Measurements from ENCODE around the gene MCOLN3. TPM values are rescaled to one million over a fixed set of nuclear protein-coding genes. Genes with fewer than 3 reads are reported as not detected.

The MCOLN3 gene
- total and polyA plus RNA-seq, 9 of the 15 experiments (the other 6 are each of a cell fraction or from before 2014, with no cell fraction given): 0.04 to 0.05 TPM; not detected in 7

DNA sequence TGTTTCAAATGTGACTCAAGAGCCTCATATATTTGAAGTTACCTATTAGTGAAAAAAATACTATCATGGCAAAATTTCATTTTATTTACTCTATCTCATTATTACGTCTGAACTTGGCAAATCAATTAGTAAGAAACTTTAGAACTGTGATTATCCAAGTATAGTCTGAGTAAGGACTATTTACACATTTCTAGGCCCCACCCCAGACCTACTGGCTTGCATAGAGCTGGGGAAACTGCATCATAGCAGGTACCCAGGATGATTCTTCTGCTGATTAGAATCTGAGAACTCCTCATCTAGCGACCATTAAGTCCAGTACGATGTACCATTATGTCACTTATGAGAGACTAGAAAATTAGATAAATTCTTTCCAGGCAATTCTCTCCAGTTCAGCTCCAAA lies 20.1 kb downstream of the MCOLN3 start:
- Histone ChIP-seq H3K27ac (ENCODE audit: extremely low read depth, low read depth, low read length) (no peak overlapping the region), H3K4me3 (no peak overlapping the region), H3K4me1 (replicated peaks in 1 of 2; ENCODE audit: control insufficient read depth in 2 of 2, insufficient read depth in 2 of 2, low read length in 2 of 2) (no peaks in the 10 kb centered on the region), H3K9ac (ENCODE audit: insufficient read depth in 1 of 2, low read depth in 2 of 2, low read length in 2 of 2) (no peak overlapping the region), H3K36me3 (ENCODE audit: control insufficient read depth, insufficient read depth, low read length) (no peaks in the 10 kb centered on the region), H3K4me2 (ENCODE audit: insufficient read depth, low read length) (no peak overlapping the region), H4K20me1 (replicated peaks; ENCODE audit: control insufficient read depth, insufficient read depth, low read length) (no peaks in the 10 kb centered on the region), H3K79me2 (ENCODE audit: control insufficient read depth, insufficient read depth, low read length) (no peaks in the 10 kb centered on the region), H3K9me1 (ENCODE audit: control insufficient read depth, insufficient read depth, low read length) (no peaks in the 10 kb centered on the region), H2AFZ (ENCODE audit: low read depth, low read length) (no peak overlapping the region), H3K9me3 (replicated peaks; ENCODE audit: control insufficient read depth, insufficient read depth, low read depth, low read length) (no peaks in the 10 kb centered on the region), H3K27me3 (ENCODE audit: control insufficient read depth in 2 of 2, insufficient read depth in 2 of 2, low read length in 2 of 2) (0 out of 5 replicates have a peak, but pooled peaks cover 0 to 6% of the 10 kb centered on the region in 2 experiments)
- ATAC-seq (no peak), FAIRE-seq (no peak), DNase-seq (ENCODE audit: extremely low read depth in 1 of 4, low spot score in 3 of 4) (no peak)
- intact Hi-C loops (cut with micrococcal nuclease) (no loop called here), in situ Hi-C loops (cut with MboI) (no loop called here)
- CTCF ChIA-PET (ENCODE audit: low intra/inter-chr PET ratio): interaction anchor here (1.0 kb wide), 1 partner anchor 84 kb away, joined by 5 read pairs; no protein-coding TSS in a partner anchor
- BruUV-seq (replicated peaks): no TSS peak
- POLR2A ChIA-PET: interaction anchor here (0.6 kb wide), 1 partner anchor 266 kb away, joined by 4 read pairs; no protein-coding TSS in a partner anchor
- 0% methylated on average over 3 of the region's 3 CpGs for WGBS (ENCODE audit: insufficient coverage, low coverage, missing lambda C conversion rate)
- TF ChIP-seq MAFK (IDR thresholded peaks at IDR 0.05; ENCODE audit: low read length): no peak
- TF ChIP-seq CBX2 (IDR thresholded peaks at IDR 0.05; ENCODE audit: insufficient read depth, low read length, poor library complexity, severe bottlenecking): no peak
- no peak for TF ChIP-seq TSC22D4 (tag; IDR thresholded peaks at IDR 0.05)
- TF ChIP-seq, protein P1, sequence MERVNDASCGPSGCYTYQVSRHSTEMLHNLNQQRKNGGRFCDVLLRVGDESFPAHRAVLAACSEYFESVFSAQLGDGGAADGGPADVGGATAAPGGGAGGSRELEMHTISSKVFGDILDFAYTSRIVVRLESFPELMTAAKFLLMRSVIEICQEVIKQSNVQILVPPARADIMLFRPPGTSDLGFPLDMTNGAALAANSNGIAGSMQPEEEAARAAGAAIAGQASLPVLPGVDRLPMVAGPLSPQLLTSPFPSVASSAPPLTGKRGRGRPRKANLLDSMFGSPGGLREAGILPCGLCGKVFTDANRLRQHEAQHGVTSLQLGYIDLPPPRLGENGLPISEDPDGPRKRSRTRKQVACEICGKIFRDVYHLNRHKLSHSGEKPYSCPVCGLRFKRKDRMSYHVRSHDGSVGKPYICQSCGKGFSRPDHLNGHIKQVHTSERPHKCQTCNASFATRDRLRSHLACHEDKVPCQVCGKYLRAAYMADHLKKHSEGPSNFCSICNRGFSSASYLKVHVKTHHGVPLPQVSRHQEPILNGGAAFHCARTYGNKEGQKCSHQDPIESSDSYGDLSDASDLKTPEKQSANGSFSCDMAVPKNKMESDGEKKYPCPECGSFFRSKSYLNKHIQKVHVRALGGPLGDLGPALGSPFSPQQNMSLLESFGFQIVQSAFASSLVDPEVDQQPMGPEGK (CRISPR knock-in tag; IDR thresholded peaks at IDR 0.05; ENCODE audit: borderline replicate concordance): no peak
- TF ChIP-seq, protein P2, sequence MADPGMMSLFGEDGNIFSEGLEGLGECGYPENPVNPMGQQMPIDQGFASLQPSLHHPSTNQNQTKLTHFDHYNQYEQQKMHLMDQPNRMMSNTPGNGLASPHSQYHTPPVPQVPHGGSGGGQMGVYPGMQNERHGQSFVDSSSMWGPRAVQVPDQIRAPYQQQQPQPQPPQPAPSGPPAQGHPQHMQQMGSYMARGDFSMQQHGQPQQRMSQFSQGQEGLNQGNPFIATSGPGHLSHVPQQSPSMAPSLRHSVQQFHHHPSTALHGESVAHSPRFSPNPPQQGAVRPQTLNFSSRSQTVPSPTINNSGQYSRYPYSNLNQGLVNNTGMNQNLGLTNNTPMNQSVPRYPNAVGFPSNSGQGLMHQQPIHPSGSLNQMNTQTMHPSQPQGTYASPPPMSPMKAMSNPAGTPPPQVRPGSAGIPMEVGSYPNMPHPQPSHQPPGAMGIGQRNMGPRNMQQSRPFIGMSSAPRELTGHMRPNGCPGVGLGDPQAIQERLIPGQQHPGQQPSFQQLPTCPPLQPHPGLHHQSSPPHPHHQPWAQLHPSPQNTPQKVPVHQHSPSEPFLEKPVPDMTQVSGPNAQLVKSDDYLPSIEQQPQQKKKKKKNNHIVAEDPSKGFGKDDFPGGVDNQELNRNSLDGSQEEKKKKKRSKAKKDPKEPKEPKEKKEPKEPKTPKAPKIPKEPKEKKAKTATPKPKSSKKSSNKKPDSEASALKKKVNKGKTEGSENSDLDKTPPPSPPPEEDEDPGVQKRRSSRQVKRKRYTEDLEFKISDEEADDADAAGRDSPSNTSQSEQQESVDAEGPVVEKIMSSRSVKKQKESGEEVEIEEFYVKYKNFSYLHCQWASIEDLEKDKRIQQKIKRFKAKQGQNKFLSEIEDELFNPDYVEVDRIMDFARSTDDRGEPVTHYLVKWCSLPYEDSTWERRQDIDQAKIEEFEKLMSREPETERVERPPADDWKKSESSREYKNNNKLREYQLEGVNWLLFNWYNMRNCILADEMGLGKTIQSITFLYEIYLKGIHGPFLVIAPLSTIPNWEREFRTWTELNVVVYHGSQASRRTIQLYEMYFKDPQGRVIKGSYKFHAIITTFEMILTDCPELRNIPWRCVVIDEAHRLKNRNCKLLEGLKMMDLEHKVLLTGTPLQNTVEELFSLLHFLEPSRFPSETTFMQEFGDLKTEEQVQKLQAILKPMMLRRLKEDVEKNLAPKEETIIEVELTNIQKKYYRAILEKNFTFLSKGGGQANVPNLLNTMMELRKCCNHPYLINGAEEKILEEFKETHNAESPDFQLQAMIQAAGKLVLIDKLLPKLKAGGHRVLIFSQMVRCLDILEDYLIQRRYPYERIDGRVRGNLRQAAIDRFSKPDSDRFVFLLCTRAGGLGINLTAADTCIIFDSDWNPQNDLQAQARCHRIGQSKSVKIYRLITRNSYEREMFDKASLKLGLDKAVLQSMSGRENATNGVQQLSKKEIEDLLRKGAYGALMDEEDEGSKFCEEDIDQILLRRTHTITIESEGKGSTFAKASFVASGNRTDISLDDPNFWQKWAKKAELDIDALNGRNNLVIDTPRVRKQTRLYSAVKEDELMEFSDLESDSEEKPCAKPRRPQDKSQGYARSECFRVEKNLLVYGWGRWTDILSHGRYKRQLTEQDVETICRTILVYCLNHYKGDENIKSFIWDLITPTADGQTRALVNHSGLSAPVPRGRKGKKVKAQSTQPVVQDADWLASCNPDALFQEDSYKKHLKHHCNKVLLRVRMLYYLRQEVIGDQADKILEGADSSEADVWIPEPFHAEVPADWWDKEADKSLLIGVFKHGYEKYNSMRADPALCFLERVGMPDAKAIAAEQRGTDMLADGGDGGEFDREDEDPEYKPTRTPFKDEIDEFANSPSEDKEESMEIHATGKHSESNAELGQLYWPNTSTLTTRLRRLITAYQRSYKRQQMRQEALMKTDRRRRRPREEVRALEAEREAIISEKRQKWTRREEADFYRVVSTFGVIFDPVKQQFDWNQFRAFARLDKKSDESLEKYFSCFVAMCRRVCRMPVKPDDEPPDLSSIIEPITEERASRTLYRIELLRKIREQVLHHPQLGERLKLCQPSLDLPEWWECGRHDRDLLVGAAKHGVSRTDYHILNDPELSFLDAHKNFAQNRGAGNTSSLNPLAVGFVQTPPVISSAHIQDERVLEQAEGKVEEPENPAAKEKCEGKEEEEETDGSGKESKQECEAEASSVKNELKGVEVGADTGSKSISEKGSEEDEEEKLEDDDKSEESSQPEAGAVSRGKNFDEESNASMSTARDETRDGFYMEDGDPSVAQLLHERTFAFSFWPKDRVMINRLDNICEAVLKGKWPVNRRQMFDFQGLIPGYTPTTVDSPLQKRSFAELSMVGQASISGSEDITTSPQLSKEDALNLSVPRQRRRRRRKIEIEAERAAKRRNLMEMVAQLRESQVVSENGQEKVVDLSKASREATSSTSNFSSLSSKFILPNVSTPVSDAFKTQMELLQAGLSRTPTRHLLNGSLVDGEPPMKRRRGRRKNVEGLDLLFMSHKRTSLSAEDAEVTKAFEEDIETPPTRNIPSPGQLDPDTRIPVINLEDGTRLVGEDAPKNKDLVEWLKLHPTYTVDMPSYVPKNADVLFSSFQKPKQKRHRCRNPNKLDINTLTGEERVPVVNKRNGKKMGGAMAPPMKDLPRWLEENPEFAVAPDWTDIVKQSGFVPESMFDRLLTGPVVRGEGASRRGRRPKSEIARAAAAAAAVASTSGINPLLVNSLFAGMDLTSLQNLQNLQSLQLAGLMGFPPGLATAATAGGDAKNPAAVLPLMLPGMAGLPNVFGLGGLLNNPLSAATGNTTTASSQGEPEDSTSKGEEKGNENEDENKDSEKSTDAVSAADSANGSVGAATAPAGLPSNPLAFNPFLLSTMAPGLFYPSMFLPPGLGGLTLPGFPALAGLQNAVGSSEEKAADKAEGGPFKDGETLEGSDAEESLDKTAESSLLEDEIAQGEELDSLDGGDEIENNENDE (IDR thresholded peaks at IDR 0.05; ENCODE audit: low read depth, low read length): no peak
